Measurements from ENCODE around the gene DPYD. TPM values are rescaled to one million over a fixed set of nuclear protein-coding genes. Genes with fewer than 3 reads are reported as not detected.

DPYD gene
- total RNA-seq, 1 experiment from 2014 or later, result 7.0 TPM

DNA sequence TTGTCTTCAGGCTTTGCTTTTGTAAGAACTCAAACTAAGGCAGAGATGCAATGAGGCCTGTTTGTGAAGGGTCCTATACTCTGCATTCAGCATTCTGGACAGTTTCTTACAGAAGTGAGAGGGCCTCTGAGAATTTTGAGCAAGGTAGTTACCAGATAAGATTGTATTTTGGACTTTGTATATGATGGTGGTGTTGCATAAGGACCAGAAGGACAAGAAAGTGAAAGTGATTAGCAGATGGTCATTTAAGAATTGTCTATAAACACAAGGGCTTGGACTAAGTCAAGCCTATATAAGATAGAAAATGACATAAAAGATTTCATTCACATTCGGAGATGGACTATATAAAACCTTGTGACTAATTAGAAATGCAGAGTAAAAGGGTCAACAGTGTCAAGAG, 662.2 kb downstream of the DPYD start:
- no peak for DNase-seq
- no peaks in the 10 kb centered on the region for H3K9me3 Mint-ChIP-seq (ENCODE audit: unreplicated experiment)
- Histone ChIP-seq H3K4me1 (no peaks in the 10 kb centered on the region), H3K27me3 (replicated peaks; ENCODE audit: control insufficient read depth, insufficient read depth, low read length) (no peaks in the 10 kb centered on the region), H3K9me3 (no peaks in the 10 kb centered on the region), H3K4me3 (ENCODE audit: low read depth, low read length) (no peak overlapping the region), H3K36me3 (ENCODE audit: control insufficient read depth, insufficient read depth, low read length) (no peaks in the 10 kb centered on the region)
- intact Hi-C loops (cut with micrococcal nuclease; ENCODE audit: unreplicated experiment), result no loop called here
- BruUV-seq (replicated peaks), result no TSS peak
- ChIA-PET CTCF (no interaction called here), POLR2A (no interaction called here)
- H3K27me3 Mint-ChIP-seq (ENCODE audit: insufficient read depth, unreplicated experiment), result no peaks in the 10 kb centered on the region
- H3K36me3 Mint-ChIP-seq (ENCODE audit: insufficient read depth, unreplicated experiment), result no peaks in the 10 kb centered on the region
- H3K4me3 Mint-ChIP-seq (ENCODE audit: unreplicated experiment), result no peak overlapping the region
- no peak overlapping the region for H3K27ac Mint-ChIP-seq (ENCODE audit: unreplicated experiment)
- TF ChIP-seq, protein P1, sequence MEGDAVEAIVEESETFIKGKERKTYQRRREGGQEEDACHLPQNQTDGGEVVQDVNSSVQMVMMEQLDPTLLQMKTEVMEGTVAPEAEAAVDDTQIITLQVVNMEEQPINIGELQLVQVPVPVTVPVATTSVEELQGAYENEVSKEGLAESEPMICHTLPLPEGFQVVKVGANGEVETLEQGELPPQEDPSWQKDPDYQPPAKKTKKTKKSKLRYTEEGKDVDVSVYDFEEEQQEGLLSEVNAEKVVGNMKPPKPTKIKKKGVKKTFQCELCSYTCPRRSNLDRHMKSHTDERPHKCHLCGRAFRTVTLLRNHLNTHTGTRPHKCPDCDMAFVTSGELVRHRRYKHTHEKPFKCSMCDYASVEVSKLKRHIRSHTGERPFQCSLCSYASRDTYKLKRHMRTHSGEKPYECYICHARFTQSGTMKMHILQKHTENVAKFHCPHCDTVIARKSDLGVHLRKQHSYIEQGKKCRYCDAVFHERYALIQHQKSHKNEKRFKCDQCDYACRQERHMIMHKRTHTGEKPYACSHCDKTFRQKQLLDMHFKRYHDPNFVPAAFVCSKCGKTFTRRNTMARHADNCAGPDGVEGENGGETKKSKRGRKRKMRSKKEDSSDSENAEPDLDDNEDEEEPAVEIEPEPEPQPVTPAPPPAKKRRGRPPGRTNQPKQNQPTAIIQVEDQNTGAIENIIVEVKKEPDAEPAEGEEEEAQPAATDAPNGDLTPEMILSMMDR (IDR thresholded peaks at IDR 0.05; ENCODE audit: insufficient read depth in 1 of 2, low read depth in 1 of 2, low read length in 1 of 2, severe bottlenecking in 1 of 2, unreplicated experiment in 1 of 2), result no peak
- H3K4me1 Mint-ChIP-seq (ENCODE audit: low read depth, unreplicated experiment), result peaks cover 6% of the 10 kb centered on the region

DNA sequence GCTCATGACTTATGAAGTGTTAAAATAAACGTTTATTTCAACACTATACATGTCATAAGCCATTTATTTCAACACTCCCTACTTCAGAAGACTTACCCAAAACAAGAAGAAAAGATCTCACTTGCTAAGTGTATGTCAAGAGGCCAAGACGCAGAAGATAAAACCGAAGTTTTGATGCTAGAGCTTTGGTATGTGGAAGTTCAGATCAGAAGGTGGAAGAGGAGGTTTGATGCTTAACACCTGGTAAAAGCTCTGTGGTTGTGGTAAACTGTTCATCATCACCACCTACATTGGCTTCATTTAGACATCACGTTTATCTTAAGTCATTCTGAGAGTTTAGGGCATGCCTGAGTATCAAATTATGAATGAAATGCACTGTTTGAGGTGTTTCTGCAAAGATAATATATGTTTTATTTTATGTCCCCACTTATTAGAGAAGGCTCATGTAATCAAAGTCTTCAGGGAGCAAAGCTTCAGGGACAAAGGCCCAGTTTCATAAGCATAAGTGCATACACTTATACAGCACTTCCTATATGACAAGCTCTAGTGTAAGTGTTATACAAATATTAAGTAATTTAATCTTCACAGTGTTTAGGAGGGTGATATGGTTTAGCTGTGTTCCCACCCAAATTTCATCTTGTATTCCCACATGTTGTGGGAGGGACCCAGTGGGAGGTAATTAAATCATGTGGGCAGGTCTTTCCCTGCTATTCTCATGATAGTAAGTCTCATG, 665.9 kb downstream of the DPYD start:
- CTCF ChIA-PET, result no interaction called here
- BruUV-seq (replicated peaks), result no TSS peak
- Mint-ChIP-seq H3K27ac (ENCODE audit: unreplicated experiment) (no peak overlapping the region), H3K27me3 (ENCODE audit: insufficient read depth, unreplicated experiment) (no peaks in the 10 kb centered on the region), H3K36me3 (ENCODE audit: insufficient read depth, unreplicated experiment) (no peaks in the 10 kb centered on the region), H3K4me3 (ENCODE audit: unreplicated experiment) (no peak overlapping the region), H3K9me3 (ENCODE audit: unreplicated experiment) (no peaks in the 10 kb centered on the region), H3K4me1 (ENCODE audit: low read depth, unreplicated experiment) (peaks cover 6% of the 10 kb centered on the region)
- POLR2A ChIA-PET, result no interaction called here
- Histone ChIP-seq H3K27me3 (replicated peaks; ENCODE audit: control insufficient read depth, insufficient read depth, low read length) (no peaks in the 10 kb centered on the region), H3K4me3 (ENCODE audit: low read depth, low read length) (no peak overlapping the region), H3K9me3 (no peaks in the 10 kb centered on the region), H3K4me1 (no peaks in the 10 kb centered on the region), H3K36me3 (ENCODE audit: control insufficient read depth, insufficient read depth, low read length) (no peaks in the 10 kb centered on the region)
- TF ChIP-seq, protein P1 (IDR thresholded peaks at IDR 0.05; ENCODE audit: insufficient read depth in 1 of 2, low read depth in 1 of 2, low read length in 1 of 2, severe bottlenecking in 1 of 2, unreplicated experiment in 1 of 2), result no peak
- DNase-seq, result no peak
- intact Hi-C loops (cut with micrococcal nuclease; ENCODE audit: unreplicated experiment), result no loop called here

DNA sequence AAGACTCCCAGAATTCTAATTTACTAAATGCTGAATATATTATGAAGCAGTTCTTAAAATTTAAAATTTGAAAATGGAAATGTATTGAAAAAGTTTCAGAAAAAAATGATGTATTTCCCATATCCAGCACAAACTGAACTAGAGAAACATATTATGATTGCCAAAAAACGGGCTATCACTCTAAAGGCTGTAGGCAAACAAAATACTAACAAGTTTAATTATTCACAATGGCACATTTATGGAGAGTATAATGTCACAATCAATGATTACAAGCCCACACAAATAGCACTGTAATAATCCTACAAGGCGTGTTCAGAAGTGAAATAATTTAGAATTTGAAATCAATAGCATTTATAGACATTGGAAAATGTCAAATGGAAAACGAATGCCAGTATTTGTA, 667.9 kb downstream of the DPYD start:
- Mint-ChIP-seq H3K4me3 (ENCODE audit: unreplicated experiment) (no peak overlapping the region), H3K4me1 (ENCODE audit: low read depth, unreplicated experiment) (peaks cover 4% of the 10 kb centered on the region), H3K27me3 (ENCODE audit: insufficient read depth, unreplicated experiment) (no peaks in the 10 kb centered on the region), H3K36me3 (ENCODE audit: insufficient read depth, unreplicated experiment) (no peaks in the 10 kb centered on the region), H3K27ac (ENCODE audit: unreplicated experiment) (no peak overlapping the region), H3K9me3 (ENCODE audit: unreplicated experiment) (no peaks in the 10 kb centered on the region)
- no TSS peak for BruUV-seq (replicated peaks)
- TF ChIP-seq, protein P1 (IDR thresholded peaks at IDR 0.05; ENCODE audit: insufficient read depth in 1 of 2, low read depth in 1 of 2, low read length in 1 of 2, severe bottlenecking in 1 of 2, unreplicated experiment in 1 of 2), result no peak
- CTCF ChIA-PET, result no interaction called here
- intact Hi-C loops (cut with micrococcal nuclease; ENCODE audit: unreplicated experiment), result no loop called here
- Histone ChIP-seq H3K4me3 (ENCODE audit: low read depth, low read length) (no peak overlapping the region), H3K4me1 (no peaks in the 10 kb centered on the region), H3K9me3 (no peaks in the 10 kb centered on the region), H3K36me3 (ENCODE audit: control insufficient read depth, insufficient read depth, low read length) (no peaks in the 10 kb centered on the region), H3K27me3 (replicated peaks; ENCODE audit: control insufficient read depth, insufficient read depth, low read length) (no peaks in the 10 kb centered on the region)
- POLR2A ChIA-PET, result no interaction called here
- no peak for DNase-seq
